CD4-positive, alpha-beta T cell treated with Interleukin-15 for 1 hour (primary cell): Measurements from ENCODE around the gene PCBP3.
A peak's percentile ranks its signal among the peaks of the same experiment; 100 is the strongest.
"Not testable (repeated sequence)": the region's sequence is repeated elsewhere in the genome, so short reads cannot be mapped to it uniquely, and the experiment has no call there.

Source experiments
- DNase-seq: peaks from one replicate; pipeline ENCODE4 v3.0.0-alpha.2; 2020

PCBP3 gene

GRCh38 chr21:45613881-45614280, 29.6 kb upstream of the PCBP3 start:
- DNase-seq, result no peak

GRCh38 chr21:45615145-45615711, 28.3 kb upstream of the PCBP3 start:
- DNase-seq, result peak; percentile 92

GRCh38 chr21:45617021-45617921, 26.3 kb upstream of the PCBP3 start:
- no peak for DNase-seq

GRCh38 chr21:45618287-45618686, 25.2 kb upstream of the PCBP3 start:
- no peak for DNase-seq

GRCh38 chr21:45618846-45619485, 24.6 kb upstream of the PCBP3 start:
- DNase-seq, result no peak

GRCh38 chr21:45620201-45620923, 23.2 kb upstream of the PCBP3 start:
- no peak for DNase-seq

GRCh38 chr21:45621435-45622331, 21.8 kb upstream of the PCBP3 start:
- not testable (repeated sequence) for DNase-seq

GRCh38 chr21:45622416-45623097, 21.0 kb upstream of the PCBP3 start:
- no peak for DNase-seq

GRCh38 chr21:45623436-45623835, 20.1 kb upstream of the PCBP3 start:
- DNase-seq, result no peak

GRCh38 chr21:45626127-45626526, 17.4 kb upstream of the PCBP3 start:
- DNase-seq, result not testable (repeated sequence)

- no peak for DNase-seq
Observed at GRCh38 chr21:45629046-45629981, 14.2 kb upstream of the PCBP3 start.

- no peak for DNase-seq
Observed at GRCh38 chr21:45630066-45630694, 13.3 kb upstream of the PCBP3 start.

- no peak for DNase-seq
Observed at GRCh38 chr21:45630876-45631275, 12.6 kb upstream of the PCBP3 start.

- no peak for DNase-seq
Observed at GRCh38 chr21:45631540-45631939, 12.0 kb upstream of the PCBP3 start.

- no peak for DNase-seq
Observed at GRCh38 chr21:45632160-45632559, 11.4 kb upstream of the PCBP3 start.

- DNase-seq, result no peak
Observed at GRCh38 chr21:45632637-45633251, 10.8 kb upstream of the PCBP3 start.

GRCh38 chr21:45634511-45635183, 8.9 kb upstream of the PCBP3 start:
- DNase-seq, result no peak

GRCh38 chr21:45635271-45636151, 8.0 kb upstream of the PCBP3 start:
- DNase-seq, result no peak
